GM23338 (cell line): ENCODE results near the gene YLPM1. TPM values are rescaled to one million over a fixed set of nuclear protein-coding genes. Genes with fewer than 3 reads are reported as not detected.

ENCODE experiments used
- ATAC-seq: fragments of 200-7000 bp; cut with Tn5 transposase; 3 replicates; pipeline ENCODE4 v1.9.1; 2020
- DNase-seq: peaks from one replicate; pipeline ENCODE4 v3.0.0-alpha.2; 2015; ENCODE audit warnings: low spot score
- H2AFZ ChIP-seq: fragments of 200-600 bp; sonication (generic); 2 replicates; pipeline ENCODE4 v1.8.0; 2016; ENCODE audit warnings: antibody characterized with exemption, mild to moderate bottlenecking, moderate library complexity
- H3F3A ChIP-seq: fragments of 200-600 bp; sonication (generic); replicated peaks from 2 replicates; pipeline ENCODE4 v1.8.0; 2017; ENCODE audit warnings: antibody characterized with exemption, mixed run types, low read depth
- H3K27ac ChIP-seq: fragments of 200-600 bp; sonication (generic); 2 replicates; pipeline ENCODE4 v1.6.1; 2016; ENCODE audit warnings: low read depth
- H3K27me3 ChIP-seq: fragments of 200-600 bp; sonication (generic); 2 replicates; pipeline ENCODE4 v1.8.0; 2016; ENCODE audit warnings: mild to moderate bottlenecking, mixed run types, moderate library complexity; ENCODE audit not compliant: insufficient read depth
- H3K36me3 ChIP-seq: fragments of 200-600 bp; sonication (generic); 2 replicates; pipeline ENCODE4 v1.8.0; 2016; ENCODE audit warnings: mild to moderate bottlenecking; ENCODE audit not compliant: insufficient read depth
- H3K4me1 ChIP-seq: fragments of 200-600 bp; sonication (generic); 2 replicates; pipeline ENCODE4 v1.8.0; 2016; ENCODE audit warnings: mild to moderate bottlenecking, moderate library complexity; ENCODE audit not compliant: insufficient read depth
- H3K4me2 ChIP-seq: fragments of 200-600 bp; sonication (generic); 2 replicates; pipeline ENCODE4 v1.7.1; 2017; ENCODE audit warnings: mixed run types
- H3K4me3 ChIP-seq: fragments of 200-600 bp; sonication (generic); 2 replicates; pipeline ENCODE4 v1.6.1; 2016; ENCODE audit warnings: mixed run types
- H3K79me2 ChIP-seq: fragments of 200-600 bp; sonication (generic); replicated peaks from 2 replicates; pipeline ENCODE4 v1.8.0; 2017; ENCODE audit warnings: mild to moderate bottlenecking; ENCODE audit not compliant: insufficient read depth
- H3K9me2 ChIP-seq: fragments of 200-600 bp; sonication (generic); 2 replicates; pipeline ENCODE4 v1.8.0; 2017; ENCODE audit not compliant: insufficient read depth
- H4K20me1 ChIP-seq: fragments of 200-600 bp; sonication (generic); replicated peaks from 2 replicates; pipeline ENCODE4 v1.8.0; 2017; ENCODE audit warnings: mild to moderate bottlenecking; ENCODE audit not compliant: insufficient read depth
- H3K27ac Mint-ChIP-seq: 2 replicates; pipeline ENCODE4 v1.8.0; 2020; ENCODE audit warnings: inconsistent platforms, mild to moderate bottlenecking, moderate library complexity, mixed read lengths
- H3K27me3 Mint-ChIP-seq: 3 replicates; pipeline ENCODE4 v1.8.0; 2022; ENCODE audit warnings: low read depth, mild to moderate bottlenecking, moderate library complexity, mixed read lengths, inconsistent platforms; ENCODE audit not compliant: insufficient read depth, poor library complexity
- H3K36me3 Mint-ChIP-seq: 3 replicates; pipeline ENCODE4 v1.8.0; 2021; ENCODE audit warnings: low read depth, mild to moderate bottlenecking, inconsistent platforms, moderate library complexity, mixed read lengths
- H3K4me1 Mint-ChIP-seq: 3 replicates; pipeline ENCODE4 v1.8.0; 2020; ENCODE audit warnings: mild to moderate bottlenecking, inconsistent platforms, mixed read lengths
- H3K4me3 Mint-ChIP-seq: 3 replicates; pipeline ENCODE4 v1.8.0; 2021; ENCODE audit warnings: moderate library complexity, mild to moderate bottlenecking, inconsistent platforms, mixed read lengths
- H3K9me3 Mint-ChIP-seq: 3 replicates; pipeline ENCODE4 v1.8.0; 2020; ENCODE audit warnings: moderate library complexity, mild to moderate bottlenecking, inconsistent platforms, mixed read lengths
- CTCF ChIP-seq, 2 experiments: fragments of 200-600 bp in 1 of 2; sonication (generic) in 1 of 2; conservative IDR thresholded peaks; 2 replicates each; pipeline versions ENCODE4 v1.5.1 to v1.6.1; 2016 to 2017; ENCODE audit warnings: antibody characterized with exemption in 2 of 2, low read depth in 2 of 2, mild to moderate bottlenecking in 2 of 2, moderate library complexity in 1 of 2
- ETS1 ChIP-seq: IDR thresholded peaks from 2 replicates; pipeline ENCODE4 v1.6.1; 2016; ENCODE audit warnings: antibody characterized with exemption
- EZH2 ChIP-seq: fragments of 200-600 bp; sonication (generic); IDR thresholded peaks from one replicate; pipeline ENCODE4 v1.8.0; 2017; ENCODE audit warnings: antibody characterized with exemption, mild to moderate bottlenecking, low read depth; ENCODE audit not compliant: unreplicated experiment
- EZH2phosphoT487 ChIP-seq: fragments of 200-600 bp; sonication (generic); IDR thresholded peaks from one replicate; pipeline ENCODE4 v1.8.1; 2018; ENCODE audit warnings: antibody characterized with exemption; ENCODE audit not compliant: unreplicated experiment
- JUNB ChIP-seq: IDR thresholded peaks from one replicate; pipeline ENCODE4 v1.6.1; 2016; ENCODE audit warnings: antibody characterized with exemption; ENCODE audit not compliant: unreplicated experiment
- NANOG ChIP-seq: IDR thresholded peaks from 2 replicates; pipeline ENCODE4 v1.6.1; 2016; ENCODE audit warnings: antibody characterized with exemption, borderline replicate concordance
- POLR2AphosphoS5 ChIP-seq: IDR thresholded peaks from 2 replicates; pipeline ENCODE4 v1.6.1; 2016; ENCODE audit warnings: antibody characterized with exemption, low read depth
- REST ChIP-seq: IDR thresholded peaks from one replicate; pipeline ENCODE4 v1.6.1; 2018; ENCODE audit warnings: antibody characterized with exemption; ENCODE audit not compliant: unreplicated experiment
- STAT1 ChIP-seq: IDR thresholded peaks from one replicate; pipeline ENCODE4 v1.6.1; 2016; ENCODE audit warnings: antibody characterized with exemption; ENCODE audit not compliant: unreplicated experiment
- ZNF114 ChIP-seq: fragments of 250-450 bp; sonication (Bioruptor Pico); IDR thresholded peaks from 2 replicates; pipeline ENCODE4 v1.5.0; 2020; ENCODE audit warnings: mild to moderate bottlenecking, moderate library complexity
- ZNF331 ChIP-seq: fragments of 250-450 bp; sonication (Bioruptor Pico); IDR thresholded peaks from 2 replicates; pipeline ENCODE4 v1.5.0; 2020; ENCODE audit warnings: low read depth, mild to moderate bottlenecking, moderate library complexity
- polyA plus RNA-seq: library from polyadenylated mRNA; unstranded; fragments of >200 nt; fragmentation: Nextera tagmentation; extraction: Ambion mirVana; gene quantifications from 2 replicates; pipeline ENCODE4 v1.2.1, GENCODE V29; 2016
- total RNA-seq: library from RNA; depleted of rRNA; stranded (reverse); fragments of >200 nt; shearing (Covaris generic); gene quantifications from 2 replicates; pipeline ENCODE4 v1.2.3, GENCODE V29; 2014

YLPM1 gene
- total and polyA plus RNA-seq, 2 experiments from 2014 or later, result 39.2 to 58.4 TPM

GRCh38 chr14:74861734-74862090, 98.6 kb downstream of the YLPM1 start (continued):
- no peak for TF ChIP-seq NANOG
- no peak for TF ChIP-seq ETS1
- no peak for TF ChIP-seq EZH2phosphoT487

- H3K4me3 Mint-ChIP-seq, result no peak overlapping the region
- H3K27ac Mint-ChIP-seq, result no peak overlapping the region
- no peak for ATAC-seq
These were observed 100.2 kb downstream of the YLPM1 start for GRCh38 chr14:74863274-74863673.

GRCh38 chr14:74864198-74864597, 101.1 kb downstream of the YLPM1 start:
- no peaks in the 10 kb centered on the region for H4K20me1 ChIP-seq
- H3K27ac ChIP-seq, result no peak overlapping the region
- no peak overlapping the region for H3K27ac Mint-ChIP-seq
- H3K27me3 ChIP-seq, result no peaks in the 10 kb centered on the region
- H3K4me1 Mint-ChIP-seq, result peaks cover 2% of the 10 kb centered on the region; the same call in 1 of the 3 replicates
- no peaks in the 10 kb centered on the region for H3K9me2 ChIP-seq
- peaks cover 1% of the 10 kb centered on the region for H3K27me3 Mint-ChIP-seq
- H3K4me1 ChIP-seq, result no peaks in the 10 kb centered on the region
- H3K4me3 ChIP-seq, result no peak overlapping the region
- ATAC-seq (no peak), DNase-seq (no peak)
- H3K4me2 ChIP-seq, result no peak overlapping the region
- H3K9me3 Mint-ChIP-seq, result no peaks in the 10 kb centered on the region
- no peak overlapping the region for H2AFZ ChIP-seq
- H3K36me3 ChIP-seq, result no peaks in the 10 kb centered on the region
- H3K4me3 Mint-ChIP-seq, result no peak overlapping the region
- H3F3A ChIP-seq, result no peaks in the 10 kb centered on the region
- H3K36me3 Mint-ChIP-seq, result no peaks in the 10 kb centered on the region
- no peaks in the 10 kb centered on the region for H3K79me2 ChIP-seq
- TF ChIP-seq ZNF331 (CRISPR knock-in tag), result no peak
- TF ChIP-seq JUNB, result no peak
- no peak for TF ChIP-seq REST
- no peak for TF ChIP-seq CTCF (conservative IDR thresholded peaks at IDR 0.05; ENCODE audit: low read depth in 2 of 2)
- TF ChIP-seq STAT1, result no peak
- no peak for TF ChIP-seq ZNF114

More at GRCh38 chr14:74863274-74863673, 100.2 kb downstream of the YLPM1 start:
- Histone ChIP-seq H4K20me1 (no peaks in the 10 kb centered on the region), H3K4me2 (no peak overlapping the region), H2AFZ (no peak overlapping the region), H3K4me3 (no peak overlapping the region), H3K27ac (no peak overlapping the region), H3K4me1 (no peaks in the 10 kb centered on the region), H3K79me2 (no peaks in the 10 kb centered on the region), H3K36me3 (no peaks in the 10 kb centered on the region), H3K27me3 (no peaks in the 10 kb centered on the region), H3K9me2 (no peaks in the 10 kb centered on the region), H3F3A (no peaks in the 10 kb centered on the region)
- no peaks in the 10 kb centered on the region for H3K9me3 Mint-ChIP-seq
- H3K36me3 Mint-ChIP-seq, result no peaks in the 10 kb centered on the region
- DNase-seq, result no peak
- peaks cover 1% of the 10 kb centered on the region for H3K27me3 Mint-ChIP-seq
- TF ChIP-seq NANOG (no peak), ZNF114 (no peak), ETS1 (no peak), POLR2AphosphoS5 (no peak), EZH2 (no peak), ZNF331 (CRISPR knock-in tag) (no peak)
- H3K4me1 Mint-ChIP-seq, result peaks cover 2% of the 10 kb centered on the region; the same call in 1 of the 3 replicates
